HCT116 (cell line): ENCODE measurements around the gene PAX8. TPM values are rescaled to one million over a fixed set of nuclear protein-coding genes. Genes with fewer than 3 reads are reported as not detected.

Experiments used
- ATAC-seq: fragments of 200-7000 bp; cut with Tn5 transposase; 2 replicates; pipeline ENCODE4 v1.9.1; 2020; ENCODE audit warnings: mild to moderate bottlenecking, moderate library complexity
- BruUV-seq: library from RNA; stranded (reverse); fragments of 400-500 nt; replicated peaks from 2 replicates; lab custom pipeline; 2021; lab: Mats Ljungman, UMichigan
- CTCF ChIA-PET: fragments of 300-600 bp; sonication (Branson Sonifier 250); formaldehyde crosslinking; loops from one replicate; lab custom pipeline; 2021; ENCODE audit warnings: antibody characterized with exemption; lab: Charles Lee
- POLR2A ChIA-PET: fragments of 300-600, 350-600 bp; sonication (Branson Sonifier 250); formaldehyde crosslinking; loops from one replicate; lab custom pipeline; 2021; ENCODE audit warnings: antibody characterized with exemption; lab: Charles Lee
- RAD21 ChIA-PET, 2 experiments: fragments of 300-600 bp; sonication (Branson Sonifier 250); formaldehyde crosslinking; loops; one replicate each; lab custom pipeline; 2023; ENCODE audit warnings: low total read pairs in 2 of 2; ENCODE audit not compliant: uncharacterized antibody in 2 of 2, unreplicated experiment in 2 of 2, low non-redundant PET in 1 of 2; lab: Charles Lee
- DNase-seq: peaks from one replicate; pipeline ENCODE4 v3.0.0-alpha.2; 2010; ENCODE audit warnings: low read depth, low spot score
- H2AFZ ChIP-seq: fragments of 200-600 bp; shearing (Covaris generic), sonication (generic); 2 replicates; pipeline ENCODE4 v1.6.1; 2017; ENCODE audit warnings: low read depth, mixed run types, mixed read lengths, antibody characterized with exemption, low read length; ENCODE audit not compliant: poor library complexity, severe bottlenecking
- H3K27ac ChIP-seq: 2 replicates; pipeline ENCODE4 v1.5.1; 2012; ENCODE audit warnings: low read depth, low read length
- H3K27me3 ChIP-seq: fragments of 200-600 bp; sonication (generic); 2 replicates; pipeline ENCODE4 v1.6.1; 2016; ENCODE audit warnings: mixed run types, low read length, mixed read lengths; ENCODE audit not compliant: insufficient read depth
- H3K36me3 ChIP-seq, 2 experiments: fragments of 200-500 bp in 1 of 2; fragments of 200-600 bp in 1 of 2; sonication (Bioruptor generic) in 1 of 2; sonication (generic) in 1 of 2; 2 replicates each; pipeline versions ENCODE4 v1.5.1 to v1.6.1; 2014 to 2016; ENCODE audit warnings: low read length in 2 of 2, inconsistent platforms in 1 of 2, mixed read lengths in 1 of 2, mixed run types in 1 of 2; ENCODE audit not compliant: insufficient read depth in 2 of 2, control insufficient read depth in 1 of 2
- H3K4me1 ChIP-seq, 2 experiments: fragments of 200-600 bp in 1 of 2; sonication (generic) in 1 of 2; 2 replicates each; pipeline versions ENCODE4 v1.5.1 to v1.6.1; 2012 to 2017; ENCODE audit warnings: low read length in 2 of 2, inconsistent platforms in 1 of 2, mild to moderate bottlenecking in 1 of 2, mixed read lengths in 1 of 2, mixed run types in 1 of 2, moderate library complexity in 1 of 2; ENCODE audit not compliant: insufficient read depth in 2 of 2, control insufficient read depth in 1 of 2
- H3K4me2 ChIP-seq: fragments of 200-600 bp; sonication (generic); 2 replicates; pipeline ENCODE4 v1.6.1; 2017; ENCODE audit warnings: mixed run types, low read length, mixed read lengths
- H3K4me3 ChIP-seq, 2 experiments: fragments of 200-600 bp in 1 of 2; sonication (generic) in 1 of 2; replicated peaks in 1 of 2; 2 replicates each; pipeline ENCODE4 v1.5.1; 2011 to 2016; ENCODE audit warnings: low read length in 2 of 2, control low read depth in 1 of 2, low read depth in 1 of 2, mild to moderate bottlenecking in 1 of 2, mixed read lengths in 1 of 2, mixed run types in 1 of 2
- H3K79me2 ChIP-seq: fragments of 200-600 bp; sonication (generic); 2 replicates; pipeline ENCODE4 v1.6.1; 2017; ENCODE audit warnings: mild to moderate bottlenecking, mixed run types, low read length, moderate library complexity, mixed read lengths; ENCODE audit not compliant: insufficient read depth
- H3K9ac ChIP-seq: fragments of 200-600 bp; sonication (generic); 2 replicates; pipeline ENCODE4 v1.6.1; 2016; ENCODE audit warnings: low read length, mixed read lengths
- H3K9me2 ChIP-seq: fragments of 200-600 bp; sonication (generic), shearing (Covaris generic); 2 replicates; pipeline ENCODE4 v1.6.1; 2017; ENCODE audit warnings: mixed run types, mild to moderate bottlenecking, moderate library complexity; ENCODE audit not compliant: insufficient read depth
- H3K9me3 ChIP-seq, 2 experiments: fragments of 200-500 bp in 1 of 2; fragments of 200-600 bp in 1 of 2; sonication (Bioruptor generic) in 1 of 2; sonication (generic) in 1 of 2; 2 replicates each; pipeline ENCODE4 v1.6.1; 2014 to 2017; ENCODE audit warnings: low read length in 2 of 2, mixed read lengths in 2 of 2, inconsistent platforms in 1 of 2, low read depth in 1 of 2, mild to moderate bottlenecking in 1 of 2, mixed run types in 1 of 2, moderate library complexity in 1 of 2; ENCODE audit not compliant: control insufficient read depth in 1 of 2, insufficient read depth in 1 of 2
- H4K20me1 ChIP-seq: fragments of 200-600 bp; sonication (generic), shearing (Covaris generic); 2 replicates; pipeline ENCODE4 v1.6.1; 2017; ENCODE audit warnings: mixed run types, mild to moderate bottlenecking, moderate library complexity; ENCODE audit not compliant: insufficient read depth
- CEBPB ChIP-seq: IDR thresholded peaks from 2 replicates; pipeline ENCODE4 v1.6.1; 2012; ENCODE audit warnings: low read depth
- CTCF ChIP-seq, 3 experiments: fragments of 200-600 bp in 1 of 3; sonication (generic) in 1 of 3; IDR thresholded peaks in 2 of 3; conservative IDR thresholded peaks in 1 of 3; 2 replicates each; pipeline ENCODE4 v1.5.1; 2012 to 2017; ENCODE audit warnings: low read depth in 2 of 3, low read length in 2 of 3, antibody characterized with exemption in 1 of 3, borderline replicate concordance in 1 of 3, control low read depth in 1 of 3, mild to moderate bottlenecking in 1 of 3, mixed read lengths in 1 of 3, mixed run types in 1 of 3, moderate library complexity in 1 of 3; ENCODE audit not compliant: insufficient read depth in 1 of 3
- EZH2phosphoT487 ChIP-seq: fragments of 200-600 bp; IDR thresholded peaks from 2 replicates; pipeline ENCODE4 v1.6.1; 2018; ENCODE audit warnings: antibody characterized with exemption, borderline replicate concordance
- FOSL1 ChIP-seq: IDR thresholded peaks from 2 replicates; pipeline ENCODE4 v1.6.1; 2012; ENCODE audit warnings: low read depth
- POLR2AphosphoS5 ChIP-seq: IDR thresholded peaks from 2 replicates; pipeline ENCODE4 v1.6.1; 2011; ENCODE audit warnings: mild to moderate bottlenecking, low read depth, low read length, moderate library complexity
- SIN3A ChIP-seq: IDR thresholded peaks from 2 replicates; pipeline ENCODE4 v1.6.1; 2012; ENCODE audit warnings: low read depth
- SP1 ChIP-seq: IDR thresholded peaks from 2 replicates; pipeline ENCODE4 v1.6.1; 2012; ENCODE audit warnings: low read depth
- SRF ChIP-seq: IDR thresholded peaks from 2 replicates; pipeline ENCODE4 v1.6.1; 2012; ENCODE audit warnings: low read depth
- ZBTB33 ChIP-seq: IDR thresholded peaks from 2 replicates; pipeline ENCODE4 v1.6.1; 2011; ENCODE audit warnings: mild to moderate bottlenecking, low read length, moderate library complexity; ENCODE audit not compliant: insufficient replicate concordance; ENCODE audit errors: extremely low read depth
- ZFX ChIP-seq: fragments of 450-650 bp; IDR thresholded peaks from 2 replicates; pipeline ENCODE4 v1.6.1; 2017
- intact Hi-C: fragments of 100-400 bp; cut with micrococcal nuclease; formaldehyde crosslinking; loops from 2 replicates; pipeline ENCODE4 v1.10.0; 2022
- total RNA-seq: library from RNA; stranded (reverse); gene quantifications from one replicate; pipeline ENCODE4 v1.2.1, GENCODE V29; 2021; ENCODE audit not compliant: unreplicated experiment

Gene PAX8
- total RNA-seq, 1 experiment from 2014 or later = 4.4 TPM

DNA sequence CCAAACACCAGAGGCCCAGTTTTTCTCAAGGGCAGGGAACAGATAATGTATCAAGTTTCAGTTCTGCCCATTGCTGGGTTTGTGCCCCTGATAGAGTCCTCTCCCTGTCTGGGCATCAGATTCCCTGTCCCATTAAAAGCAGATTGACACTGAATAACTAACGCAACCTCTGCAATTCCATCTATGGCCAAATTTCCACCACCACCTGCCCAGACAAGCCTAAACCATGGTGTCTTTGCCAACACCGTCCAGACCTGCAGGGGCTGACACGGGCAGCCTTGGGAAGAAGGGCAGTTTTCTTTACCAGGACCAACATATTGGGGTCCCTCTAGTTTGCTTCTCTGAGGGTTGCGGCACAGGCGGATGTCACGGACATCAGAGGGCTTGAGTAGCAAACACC lies 26.4 kb upstream of the PAX8 start:
- Histone ChIP-seq H3K9me2 (no peaks in the 10 kb centered on the region), H3K27me3 (no peaks in the 10 kb centered on the region), H3K36me3 (no peaks in the 10 kb centered on the region), H3K4me3 (no peak overlapping the region), H3K79me2 (no peaks in the 10 kb centered on the region), H3K9ac (no peak overlapping the region), H3K4me2 (no peak overlapping the region), H3K9me3 (no peaks in the 10 kb centered on the region), H2AFZ (no peak overlapping the region), H4K20me1 (no peaks in the 10 kb centered on the region), H3K4me1 (no peaks in the 10 kb centered on the region), H3K27ac (no peak overlapping the region)
- POLR2A ChIA-PET = no interaction called here
- DNase-seq (no peak), ATAC-seq (no peak)
- CTCF ChIA-PET = no interaction called here
- TF ChIP-seq ZFX = no peak
- no peak for TF ChIP-seq CTCF (IDR thresholded peaks at IDR 0.05 in 2 of 3, conservative IDR thresholded peaks at IDR 0.05 in 1 of 3; ENCODE audit: borderline replicate concordance in 1 of 3, insufficient read depth in 1 of 3, low read depth in 2 of 3, low read length in 2 of 3)
- TF ChIP-seq EZH2phosphoT487 = no peak
- no peak for TF ChIP-seq CEBPB
- no peak for TF ChIP-seq ZBTB33
- TF ChIP-seq FOSL1 = no peak
- no peak for TF ChIP-seq SIN3A
- no peak for TF ChIP-seq SP1
- TF ChIP-seq POLR2AphosphoS5 = no peak
- no peak for TF ChIP-seq SRF
- intact Hi-C loops = no loop called here
- no TSS peak for BruUV-seq
- RAD21 ChIA-PET = no interaction called here
